Liver (tissue), 5 donors: Measurements from ENCODE around the gene TMEM175. TPM values are rescaled to one million over a fixed set of nuclear protein-coding genes. Genes with fewer than 3 reads are reported as not detected.

ENCODE experiments used
- JUND ChIP-seq, 2 donors: IDR thresholded peaks; 2 replicates each; pipeline ENCODE4 v1.6.1; 2016; ENCODE audit warnings: antibody characterized with exemption in 2 of 2
- RAD21 ChIP-seq, 2 donors: IDR thresholded peaks; 2 replicates each; pipeline ENCODE4 v1.6.1; 2016; ENCODE audit warnings: antibody characterized with exemption in 2 of 2, mild to moderate bottlenecking in 2 of 2
- RXRA ChIP-seq, 2 donors: IDR thresholded peaks; 2 replicates each; pipeline ENCODE4 v1.6.1; 2017 to 2018; ENCODE audit warnings: antibody characterized with exemption in 2 of 2, mild to moderate bottlenecking in 1 of 2
- polyA plus RNA-seq, 2 donors: library from polyadenylated mRNA; stranded (reverse) in 1 of 2; unstranded in 1 of 2; fragments of 200-250 nt in 1 of 2; fragments of >200 nt in 1 of 2; fragmentation: Nextera tagmentation in 1 of 2; extraction: Ambion mirVana in 1 of 2; gene quantifications; one replicate each; pipeline versions ENCODE4 v1.2.1 to v1.2.3, GENCODE V29; 2013 to 2015
- total RNA-seq, 2 donors: library from RNA; depleted of rRNA; stranded (reverse); fragments of >200 nt; gene quantifications; one replicate each; pipeline ENCODE4 v1.2.3, GENCODE V29; 2014
- donor health status: healthy.
- donor health status: healthy.
- donor health status: healthy.

The TMEM175 gene
- total and polyA plus RNA-seq, 4 donors, result 18.6 to 26.3 (median 25.5) TPM

DNA sequence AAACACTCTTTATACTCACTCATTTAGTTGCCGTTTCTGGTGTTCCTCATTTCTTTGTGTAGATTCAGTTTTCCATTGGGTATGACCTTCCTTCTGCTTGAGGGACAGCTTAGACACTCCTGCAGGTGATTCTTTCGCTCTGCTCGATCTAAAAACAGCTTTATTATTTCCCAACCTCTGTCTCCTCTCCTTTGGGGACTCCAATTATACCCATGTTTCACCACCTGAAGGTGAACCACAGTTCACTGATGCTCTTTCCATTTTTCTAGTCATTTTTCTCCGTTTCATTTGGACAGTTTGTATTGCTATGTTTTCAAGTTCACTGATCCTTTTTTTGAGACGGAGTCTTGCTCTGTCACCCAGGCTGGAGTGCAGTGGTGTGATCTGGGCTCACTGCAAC, 74.6 kb downstream of the TMEM175 start (continued):
- TF ChIP-seq JUND (IDR thresholded peaks at IDR 0.05) (no peak), RAD21 (IDR thresholded peaks at IDR 0.05) (no peak), RXRA (IDR thresholded peaks at IDR 0.05) (no peak)

Other genes with a start within 250 kb of the TMEM175 start
- gene SLC49A3, start 243.3 kb upstream of the TMEM175 start, total RNA-seq, result 1 to 10 TPM; 1.6 to 2.5 TPM
- 1 to 10 TPM in 1 of 2 donors, under 1 TPM in 1; 0.40 to 3.6 TPM for gene SLC49A3, start 243.3 kb upstream of the TMEM175 start, polyA plus RNA-seq
- 10 to 100 TPM; 17.2 to 23.3 TPM for gene PCGF3, start 226.6 kb upstream of the TMEM175 start, total RNA-seq
- 10 to 100 TPM; 11.0 to 11.4 TPM for gene PCGF3, start 226.6 kb upstream of the TMEM175 start, polyA plus RNA-seq
- gene CPLX1, start 106.3 kb upstream of the TMEM175 start, total RNA-seq, result under 1 TPM; 0.14 to 0.84 TPM
- gene CPLX1, start 106.3 kb upstream of the TMEM175 start, polyA plus RNA-seq, result 1 to 10 TPM in 1 of 2 donors, under 1 TPM in 1; 0.76 to 2.8 TPM
- 10 to 100 TPM; 43.7 to 69.7 TPM for gene GAK, start 144 bp upstream of the TMEM175 start, total RNA-seq
- gene GAK, start 144 bp upstream of the TMEM175 start, polyA plus RNA-seq, result 10 to 100 TPM; 27.4 to 50.3 TPM
- 1 to 10 TPM; 2.4 to 8.8 TPM for gene DGKQ, start 41.1 kb downstream of the TMEM175 start, total RNA-seq
- 1 to 10 TPM; 1.5 to 4.8 TPM for gene DGKQ, start 41.1 kb downstream of the TMEM175 start, polyA plus RNA-seq
- gene IDUA, start 54.6 kb downstream of the TMEM175 start, total RNA-seq, result 1 to 10 TPM; 3.8 to 4.5 TPM
- 1 to 10 TPM; 3.0 to 3.8 TPM for gene IDUA, start 54.6 kb downstream of the TMEM175 start, polyA plus RNA-seq
- gene SLC26A1, start 60.9 kb downstream of the TMEM175 start, total RNA-seq, result 10 to 100 TPM; 34.7 to 41.0 TPM
- 10 to 100 TPM in 1 of 2 donors, 1 to 10 TPM in 1; 5.1 to 17.8 TPM for gene SLC26A1, start 60.9 kb downstream of the TMEM175 start, polyA plus RNA-seq
- gene FGFRL1, start 79.2 kb downstream of the TMEM175 start, total RNA-seq, result 10 to 100 TPM; 15.2 to 29.6 TPM
- gene FGFRL1, start 79.2 kb downstream of the TMEM175 start, polyA plus RNA-seq, result 10 to 100 TPM; 14.2 to 49.1 TPM
- gene RNF212, start 181.1 kb downstream of the TMEM175 start, total RNA-seq, result under 1 TPM in 1 of 2 donors, not detected in 1; 0.47 TPM
- under 1 TPM; 0.32 to 0.38 TPM for gene RNF212, start 181.1 kb downstream of the TMEM175 start, polyA plus RNA-seq
- gene SPON2, start 240.1 kb downstream of the TMEM175 start, total RNA-seq, result 10 to 100 TPM; 35.7 to 80.3 TPM
- gene SPON2, start 240.1 kb downstream of the TMEM175 start, polyA plus RNA-seq, result 10 to 100 TPM; 64.5 to 80.2 TPM